Raji (cell line): ENCODE measurements around the gene GPR155.

Source experiments
- POLR2A ChIP-seq: IDR thresholded peaks from 2 replicates; pipeline ENCODE4 v1.6.1; 2011; ENCODE audit warnings: low read depth, low read length, control low read depth; ENCODE audit not compliant: insufficient read depth

The GPR155 gene

DNA sequence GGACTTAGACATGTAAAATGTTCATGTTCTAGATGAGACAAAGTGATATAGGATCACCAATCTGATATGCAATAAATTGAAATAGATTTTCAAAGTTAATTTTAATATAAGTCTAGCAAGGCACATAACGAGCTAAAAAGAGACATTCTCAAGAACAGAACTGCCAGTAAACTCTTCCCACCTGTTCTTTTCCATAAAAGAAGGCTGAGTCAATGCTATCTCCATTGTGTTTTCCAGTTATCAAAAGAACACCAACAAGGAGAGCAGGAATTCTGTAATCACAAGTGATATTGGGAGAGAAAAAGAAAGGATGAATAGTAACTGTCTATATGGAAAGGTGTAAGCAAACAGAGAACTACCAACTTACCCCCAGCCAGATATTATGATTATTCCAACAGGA is 25.6 kb downstream of the GPR155 start:
- TF ChIP-seq POLR2A, result no peak

GRCh38 chr2:174454566-174454965 is 32.3 kb downstream of the GPR155 start:
- no peak for TF ChIP-seq POLR2A

GRCh38 chr2:174450021-174450816 is 36.6 kb downstream of the GPR155 start:
- TF ChIP-seq POLR2A, result no peak

DNA sequence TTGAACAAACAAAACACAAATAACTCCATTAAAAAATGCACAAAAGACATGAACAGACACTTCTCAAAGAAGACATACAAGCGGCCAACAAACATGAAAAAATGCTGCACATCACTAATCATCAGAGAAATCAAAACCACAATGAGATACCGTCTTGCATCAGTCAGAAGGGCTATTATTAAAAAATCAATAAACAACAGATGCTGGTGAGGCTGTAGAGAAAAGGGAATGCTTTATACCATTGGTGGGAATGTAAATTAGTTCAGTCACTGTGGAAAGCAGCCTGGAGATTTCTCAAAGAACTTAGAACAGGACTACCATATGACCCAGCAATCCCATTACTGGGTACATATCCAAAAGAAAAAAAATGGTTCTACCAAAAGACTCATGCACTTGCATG is 37.8 kb downstream of the GPR155 start:
- TF ChIP-seq POLR2A, result no peak

- TF ChIP-seq POLR2A, result no peak
These were observed 40.3 kb downstream of the GPR155 start for GRCh38 chr2:174446531-174446930.

DNA sequence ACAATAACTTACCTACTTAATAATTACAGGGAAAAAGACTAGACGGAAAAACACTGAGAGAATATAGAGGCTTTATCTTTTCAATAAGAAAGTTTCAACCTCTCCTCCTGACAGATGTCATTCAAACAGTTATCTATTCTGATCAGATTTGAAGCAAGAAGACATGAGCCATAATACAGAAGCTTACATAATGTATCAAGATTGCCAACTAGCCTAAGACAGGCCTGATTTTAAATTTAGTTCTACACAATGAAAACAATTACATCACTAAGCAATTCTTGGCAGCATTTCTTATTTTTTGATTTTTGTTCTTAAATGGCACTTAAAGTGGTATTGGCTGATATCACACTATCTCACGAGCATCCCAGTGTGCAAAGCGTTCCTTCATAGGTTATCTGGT is 41.6 kb downstream of the GPR155 start:
- no peak for TF ChIP-seq POLR2A

- TF ChIP-seq POLR2A, result no peak
These were observed 42.1 kb downstream of the GPR155 start for GRCh38 chr2:174444761-174445160.

DNA sequence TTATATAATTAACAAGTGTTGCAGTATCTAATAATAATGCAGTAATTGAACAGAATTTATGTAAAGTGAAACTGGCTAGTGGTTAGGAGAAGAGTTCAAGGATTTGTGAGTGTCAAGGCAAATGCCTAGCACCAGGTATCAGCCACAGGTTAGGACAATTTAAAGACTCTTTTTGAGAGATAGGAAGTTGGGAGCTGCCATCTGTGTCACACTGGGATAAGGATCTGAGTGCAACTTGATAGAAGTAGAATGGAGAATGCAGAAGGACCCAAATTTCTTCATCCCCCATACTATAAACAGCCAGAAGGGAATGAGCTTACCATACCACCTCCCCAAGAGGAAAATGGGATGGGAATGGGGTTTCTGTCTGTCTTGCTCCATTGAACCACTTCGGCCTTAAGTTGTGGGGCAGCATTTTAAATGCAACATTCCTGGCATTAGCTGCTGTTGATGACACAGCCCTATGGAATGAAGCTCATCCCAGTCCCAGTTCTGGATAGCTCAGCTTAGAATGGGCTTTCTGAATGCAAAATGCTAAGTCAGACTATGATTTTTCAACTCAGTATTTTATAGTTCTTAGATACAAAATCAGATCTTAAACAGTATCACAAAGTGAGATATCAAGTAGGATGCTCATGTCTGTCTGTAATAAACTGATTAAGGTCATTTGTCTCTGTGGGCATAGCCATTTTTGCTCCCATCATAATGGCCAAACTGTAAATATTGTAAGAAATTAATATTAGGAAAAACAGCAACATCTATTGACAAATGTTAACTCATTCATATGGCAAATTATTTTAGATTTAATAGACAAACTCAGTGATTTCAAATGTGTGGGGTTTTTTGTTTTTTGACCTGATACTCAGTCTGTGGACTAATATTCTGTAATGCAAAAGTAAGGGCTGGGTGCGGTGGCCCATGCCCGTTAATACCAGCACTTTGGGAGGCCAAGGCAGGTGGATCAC is 44.0 kb downstream of the GPR155 start:
- no peak for TF ChIP-seq POLR2A

DNA sequence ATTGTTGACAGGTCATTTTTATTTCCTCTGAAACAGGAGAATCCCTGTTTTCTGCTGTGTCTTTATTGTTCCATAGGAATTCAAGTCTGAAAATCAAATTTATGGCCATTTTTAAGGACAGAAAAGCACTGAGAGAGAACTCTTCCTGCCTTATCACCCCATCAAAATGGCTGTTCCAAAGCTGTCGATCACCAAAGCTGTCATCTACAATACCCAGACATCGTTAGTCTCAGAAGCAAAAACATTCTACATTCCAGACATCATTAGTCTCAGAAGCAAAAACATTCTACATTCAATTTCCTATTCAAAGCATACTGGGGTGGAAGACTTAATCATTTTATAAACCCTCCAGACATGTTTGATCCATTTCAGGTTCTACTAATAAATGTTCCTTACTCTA is 46.9 kb downstream of the GPR155 start:
- no peak for TF ChIP-seq POLR2A

- TF ChIP-seq POLR2A, result no peak
These were observed 47.5 kb downstream of the GPR155 start for GRCh38 chr2:174439323-174439722.

- no peak for TF ChIP-seq POLR2A
These were observed 48.5 kb downstream of the GPR155 start for GRCh38 chr2:174438146-174438886.

DNA sequence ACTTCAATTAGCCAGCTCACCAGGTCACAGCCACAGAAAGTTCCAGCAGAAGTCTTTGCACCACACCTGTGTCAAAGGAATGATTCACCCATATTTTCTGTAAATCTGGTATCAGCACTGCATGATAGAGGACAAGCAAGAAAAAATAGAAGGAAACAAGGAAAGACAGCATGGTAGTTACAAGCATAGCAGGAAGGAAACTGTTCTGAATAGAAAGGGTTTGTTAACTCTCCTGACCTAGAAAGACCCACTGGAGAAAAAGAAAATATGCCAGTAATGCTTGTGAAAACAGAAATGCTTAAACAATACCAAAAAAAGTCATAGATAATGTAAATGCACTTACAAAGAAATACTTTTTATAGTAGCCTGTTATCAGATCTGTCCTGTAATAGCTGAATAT is 50.5 kb downstream of the GPR155 start:
- no peak for TF ChIP-seq POLR2A

DNA sequence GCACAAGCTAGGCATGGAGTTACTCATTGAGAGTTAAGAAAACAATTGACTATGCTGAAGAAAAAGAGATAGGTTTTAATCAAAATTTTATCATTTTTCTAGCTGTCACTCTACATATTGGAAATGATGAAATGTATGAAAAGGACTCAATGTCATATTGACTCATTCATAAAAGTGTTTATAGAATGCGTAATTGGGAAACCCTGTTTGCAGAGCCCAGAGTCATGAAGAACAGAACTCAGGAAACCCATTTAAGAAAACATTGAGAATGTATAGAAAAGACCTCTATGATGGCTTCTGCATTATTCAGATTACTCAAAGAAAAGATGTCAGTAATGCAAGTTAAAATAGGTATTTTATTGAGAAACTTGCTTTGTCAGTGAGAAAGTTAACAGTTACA is 54.9 kb downstream of the GPR155 start:
- no peak for TF ChIP-seq POLR2A

DNA sequence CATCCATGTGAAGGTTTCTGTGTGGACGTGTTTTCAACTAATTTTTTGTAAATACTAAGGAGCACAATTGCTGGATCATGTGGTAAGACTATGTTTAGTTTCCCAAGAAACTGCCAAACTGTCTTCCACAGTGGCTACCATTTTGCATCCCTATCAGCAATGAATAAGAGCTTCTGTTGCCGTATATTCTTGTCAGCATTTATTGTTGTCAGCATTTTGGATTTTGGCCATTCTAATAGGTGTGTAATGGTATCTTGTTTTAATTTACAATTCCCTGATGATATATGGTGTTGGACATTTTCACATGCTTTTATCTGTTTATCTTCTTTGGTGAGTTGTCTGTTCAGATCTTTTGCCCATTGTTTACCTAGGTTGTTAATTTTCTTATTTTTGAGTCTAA is 56.8 kb downstream of the GPR155 start:
- no peak for TF ChIP-seq POLR2A

DNA sequence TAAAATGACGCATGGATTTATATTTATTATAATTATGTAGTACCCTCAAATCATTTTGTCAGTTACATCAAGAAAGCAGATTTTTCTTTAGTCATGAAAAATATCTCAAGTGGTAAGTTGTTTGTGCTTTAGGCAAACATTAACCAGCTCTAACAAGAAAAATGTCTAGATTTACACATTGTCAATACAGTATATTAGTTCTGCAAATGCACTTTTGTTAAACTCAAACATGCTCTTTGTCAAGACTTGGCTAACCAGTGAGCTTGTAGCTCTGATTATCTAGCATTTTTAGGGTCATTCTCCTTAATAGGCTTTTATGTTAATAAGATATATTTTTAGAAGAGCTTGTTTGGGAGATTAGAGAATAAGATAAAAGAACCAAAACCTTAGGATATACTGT is 58.6 kb downstream of the GPR155 start:
- TF ChIP-seq POLR2A, result no peak
